Duodenal mucosa (tissue), 2 donors: Measurements from ENCODE around the gene ISM2.

Experiments
- H3K27ac ChIP-seq: one replicate; pipeline ENCODE4 v1.7.0; 2013; ENCODE audit warnings: low read depth, low read length
- H3K27me3 ChIP-seq, 2 donors: one replicate each; pipeline ENCODE4 v1.7.0; 2013; ENCODE audit warnings: low read length in 2 of 2, control low read depth in 1 of 2; ENCODE audit not compliant: insufficient read depth in 2 of 2, control insufficient read depth in 1 of 2
- H3K36me3 ChIP-seq, 2 donors: one replicate each; pipeline ENCODE4 v1.7.0; 2013; ENCODE audit warnings: low read length in 2 of 2, control low read depth in 1 of 2; ENCODE audit not compliant: insufficient read depth in 2 of 2, control insufficient read depth in 1 of 2
- H3K4me1 ChIP-seq, 2 donors: one replicate each; pipeline ENCODE4 v1.7.0; 2013; ENCODE audit warnings: low read length in 2 of 2, control low read depth in 1 of 2; ENCODE audit not compliant: insufficient read depth in 2 of 2, control insufficient read depth in 1 of 2
- H3K4me3 ChIP-seq, 2 donors: one replicate each; pipeline ENCODE4 v1.7.0; 2013; ENCODE audit warnings: low read length in 2 of 2, low read depth in 1 of 2
- H3K9ac ChIP-seq, 2 donors: one replicate each; pipeline ENCODE4 v1.7.0; 2013; ENCODE audit warnings: low read length in 2 of 2, low read depth in 1 of 2
- H3K9me3 ChIP-seq, 2 donors: one replicate each; pipeline ENCODE4 v1.7.0; 2013; ENCODE audit warnings: low read length in 2 of 2, control low read depth in 1 of 2; ENCODE audit not compliant: control insufficient read depth in 1 of 2

Gene ISM2

GRCh38 chr14:77473921-77474320 lies 24.7 kb downstream of the ISM2 start:
- Histone ChIP-seq H3K4me1 (no peaks in the 10 kb centered on the region), H3K36me3 (peaks cover 7 to 8% of the 10 kb centered on the region in 2 donors), H3K9ac (no peak overlapping the region), H3K4me3 (no peak overlapping the region), H3K27me3 (no peaks in the 10 kb centered on the region), H3K9me3 (no peaks in the 10 kb centered on the region), H3K27ac (no peak overlapping the region)

- Histone ChIP-seq H3K36me3 (peaks cover 17 to 43% of the 10 kb centered on the region in 2 donors), H3K4me1 (no peaks in the 10 kb centered on the region), H3K27ac (no peak overlapping the region), H3K9ac (no peak overlapping the region), H3K27me3 (no peaks in the 10 kb centered on the region), H3K9me3 (no peaks in the 10 kb centered on the region), H3K4me3 (no peak overlapping the region)
Observed at GRCh38 chr14:77470224-77470870, 28.3 kb downstream of the ISM2 start.

GRCh38 chr14:77469539-77469938 lies 29.1 kb downstream of the ISM2 start:
- no peaks in the 10 kb centered on the region for H3K9me3 ChIP-seq
- H3K27ac ChIP-seq = no peak overlapping the region
- peaks cover 25 to 51% of the 10 kb centered on the region in 2 donors for H3K36me3 ChIP-seq
- no peaks in the 10 kb centered on the region for H3K4me1 ChIP-seq
- H3K9ac ChIP-seq = no peak overlapping the region
- H3K4me3 ChIP-seq = no peak overlapping the region
- no peaks in the 10 kb centered on the region for H3K27me3 ChIP-seq

- Histone ChIP-seq H3K4me3 (no peak overlapping the region), H3K9ac (no peak overlapping the region), H3K4me1 (no peaks in the 10 kb centered on the region), H3K9me3 (no peaks in the 10 kb centered on the region), H3K27me3 (no peaks in the 10 kb centered on the region), H3K36me3 (peaks cover 26 to 55% of the 10 kb centered on the region in 2 donors), H3K27ac (no peak overlapping the region)
Observed at GRCh38 chr14:77469067-77469505, 29.5 kb downstream of the ISM2 start.

GRCh38 chr14:77467801-77468200 lies 30.8 kb downstream of the ISM2 start:
- Histone ChIP-seq H3K27me3 (no peaks in the 10 kb centered on the region), H3K4me1 (no peaks in the 10 kb centered on the region), H3K36me3 (peaks cover 32 to 68% of the 10 kb centered on the region in 2 donors)

GRCh38 chr14:77459072-77459723 lies 39.4 kb downstream of the ISM2 start:
- H3K36me3 ChIP-seq = peaks cover 27 to 42% of the 10 kb centered on the region in 2 donors
- H3K4me1 ChIP-seq = peaks cover 18 to 22% of the 10 kb centered on the region in 2 donors
- H3K27me3 ChIP-seq = no peaks in the 10 kb centered on the region
- peak overlapping the region; percentile 93 to 97 for H3K9ac ChIP-seq
- no peaks in the 10 kb centered on the region for H3K9me3 ChIP-seq
- H3K4me3 ChIP-seq = peak overlapping the region; percentile 95 to 96
- no peak overlapping the region for H3K27ac ChIP-seq

More at GRCh38 chr14:77467801-77468200, 30.8 kb downstream of the ISM2 start:
- Histone ChIP-seq H3K27ac (no peak overlapping the region), H3K9ac (no peak overlapping the region), H3K9me3 (no peaks in the 10 kb centered on the region), H3K4me3 (no peak overlapping the region)

- Histone ChIP-seq H3K9me3 (no peaks in the 10 kb centered on the region), H3K4me3 (peak overlapping the region; percentile 95 to 96), H3K27ac (peak overlapping the region; percentile 96), H3K36me3 (peaks cover 22 to 34% of the 10 kb centered on the region in 2 donors), H3K9ac (peak overlapping the region; percentile 93 to 97), H3K4me1 (peaks cover 18 to 22% of the 10 kb centered on the region in 2 donors), H3K27me3 (no peaks in the 10 kb centered on the region)
Observed at GRCh38 chr14:77458249-77458950, 40.2 kb downstream of the ISM2 start.

GRCh38 chr14:77457522-77458248 lies 40.9 kb downstream of the ISM2 start, which contains the start of the genes AHSA1 and VIPAS39:
Gene AHSA1, plus strand, starts transcription at chr14:77458093. Its CDS starts 97 bp downstream, at chr14:77458190.
Gene VIPAS39, minus strand, starts transcription at chr14:77457601. Its CDS starts 3,499 bp downstream, at chr14:77454102.
- no peaks in the 10 kb centered on the region for H3K9me3 ChIP-seq
- peaks cover 18 to 22% of the 10 kb centered on the region in 2 donors for H3K4me1 ChIP-seq
- H3K27me3 ChIP-seq = no peaks in the 10 kb centered on the region
- peak within 1 kb of the TSS; percentile 95 to 96 for H3K4me3 ChIP-seq
- peaks cover 27 to 34% of the 10 kb centered on the region in 2 donors for H3K36me3 ChIP-seq
- H3K27ac ChIP-seq = peak within 1 kb of the TSS; percentile 96
- peak within 1 kb of the TSS; percentile 93 to 97 for H3K9ac ChIP-seq

- Histone ChIP-seq H3K9me3 (no peaks in the 10 kb centered on the region), H3K27ac (peak overlapping the region; percentile 38), H3K4me1 (peaks cover 18 to 22% of the 10 kb centered on the region in 2 donors)
Observed at GRCh38 chr14:77457115-77457521, 41.5 kb downstream of the ISM2 start.

More at GRCh38 chr14:77457115-77457521, 41.5 kb downstream of the ISM2 start:
- Histone ChIP-seq H3K27me3 (no peaks in the 10 kb centered on the region), H3K36me3 (peaks cover 22 to 29% of the 10 kb centered on the region in 2 donors), H3K9ac (peak overlapping the region; percentile 86 to 93), H3K4me3 (peak overlapping the region; percentile 95 to 96)
